Measurements from ENCODE around the gene CORO1C.
A peak's percentile ranks its signal among the peaks of the same experiment; 100 is the strongest.
"Not testable (repeated sequence)": the region's sequence is repeated elsewhere in the genome, so short reads cannot be mapped to it uniquely, and the experiment has no call there.

The CORO1C gene

GRCh38 chr12:108633081-108633533, 98.2 kb downstream of the CORO1C start:
- DNase-seq, result no peak

- not testable (repeated sequence) for DNase-seq
Observed at GRCh38 chr12:108631261-108631660, 100.1 kb downstream of the CORO1C start.

- DNase-seq, result peak in 1 of 4 experiments; percentile 58
Observed at GRCh38 chr12:108630481-108631207, 100.7 kb downstream of the CORO1C start.

DNA sequence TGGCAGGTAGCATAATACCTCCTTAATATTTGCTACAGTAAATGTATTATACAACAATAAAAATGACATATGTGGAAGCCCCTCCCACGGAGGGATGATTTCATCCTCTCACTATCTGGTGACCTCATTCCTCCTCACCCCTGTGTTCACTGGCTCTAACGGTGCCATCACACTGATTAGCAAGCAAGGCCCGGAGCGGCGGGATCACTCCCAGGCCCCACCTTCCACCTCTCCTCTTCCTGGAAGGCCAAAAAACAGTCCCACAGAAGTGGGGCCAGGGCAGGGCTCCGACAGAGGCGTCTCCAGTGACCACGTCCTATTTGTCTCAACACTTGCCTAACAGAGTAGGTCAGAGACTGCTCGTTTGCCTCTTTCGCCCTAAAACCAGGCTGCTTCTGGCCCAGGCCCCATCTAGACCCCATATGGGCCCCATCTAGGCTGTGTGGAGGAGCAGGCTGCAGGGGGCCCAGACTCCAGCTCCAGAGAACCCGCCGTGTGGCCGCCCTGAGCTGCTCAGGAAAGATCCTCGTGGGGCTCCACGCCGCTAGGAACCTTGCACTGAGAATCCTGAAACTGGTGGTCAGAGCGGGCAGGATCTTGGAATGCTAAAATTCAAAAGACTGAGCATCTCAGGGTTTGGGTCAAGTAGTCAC, 101.4 kb downstream of the CORO1C start:
- DNase-seq, result peak; percentile 79 to 91 (median 80)

DNA sequence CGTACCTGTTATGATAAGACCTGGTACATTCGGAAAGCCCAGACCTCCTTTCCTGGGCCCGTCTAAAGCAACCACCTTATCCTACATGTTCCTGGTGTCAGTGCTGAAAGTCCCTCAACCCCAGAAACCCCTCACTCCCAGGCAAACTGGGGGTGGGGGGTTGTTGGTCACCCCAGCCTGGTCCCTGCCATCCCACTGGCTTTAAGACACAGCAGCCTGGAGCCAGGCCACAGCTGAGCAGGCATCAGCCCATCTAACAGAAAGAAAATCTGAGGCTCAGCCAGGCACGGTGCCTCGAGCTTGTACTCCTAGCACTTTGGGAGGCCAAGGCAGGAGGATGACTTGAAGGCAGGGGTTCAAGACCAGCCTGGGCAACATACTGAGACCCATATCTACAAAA, 102.2 kb downstream of the CORO1C start:
- DNase-seq, result no peak

- DNase-seq, result no peak
Observed at GRCh38 chr12:108627134-108627920, 104.0 kb downstream of the CORO1C start.

DNA sequence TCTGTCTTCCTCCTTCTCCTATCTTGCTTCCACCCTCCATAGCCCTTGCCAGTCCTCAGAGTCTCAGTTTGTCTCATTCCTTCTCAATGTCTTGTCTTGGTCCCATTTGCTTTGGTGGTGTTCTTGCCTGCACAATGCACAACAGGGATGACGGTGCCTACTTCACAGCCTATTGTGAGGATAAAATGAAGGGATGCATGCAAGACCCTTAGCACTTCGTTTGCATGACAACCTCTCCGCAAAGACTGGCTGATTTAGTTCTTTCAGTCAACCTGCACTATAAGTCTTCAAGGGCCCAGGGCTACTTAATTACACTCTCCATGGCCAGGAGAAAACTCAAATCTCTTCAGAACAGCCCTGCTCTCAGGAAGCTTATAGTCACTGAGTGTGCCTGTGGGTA, 106.1 kb downstream of the CORO1C start:
- DNase-seq, result no peak

DNA sequence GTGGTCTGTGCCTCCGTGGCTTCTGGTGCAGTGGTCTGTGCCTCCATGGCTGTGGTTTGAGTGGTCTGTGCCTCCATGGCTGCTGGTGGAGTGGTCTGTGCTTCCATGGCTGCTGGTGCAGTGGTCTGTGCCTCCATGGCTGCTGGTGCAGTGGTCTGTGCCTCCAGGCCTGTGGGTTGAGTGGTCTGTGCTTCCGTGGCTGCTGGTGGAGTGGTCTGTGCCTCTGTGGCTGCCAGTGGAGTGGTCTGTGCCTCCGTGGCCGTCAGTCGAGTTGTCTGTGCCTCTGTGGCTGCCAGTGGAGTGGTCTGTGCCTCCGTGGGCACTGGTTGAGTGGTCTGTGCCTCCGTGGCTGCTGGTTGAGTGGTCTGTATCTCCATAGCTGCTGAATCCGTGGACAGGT, 107.7 kb downstream of the CORO1C start:
- no peak for DNase-seq

- DNase-seq, result no peak
Observed at GRCh38 chr12:108622921-108623514, 108.3 kb downstream of the CORO1C start.

- DNase-seq, result peak in 3 of 4 experiments; percentile 68 to 78 (median 76)
Observed at GRCh38 chr12:108622421-108622820, 108.9 kb downstream of the CORO1C start.

DNA sequence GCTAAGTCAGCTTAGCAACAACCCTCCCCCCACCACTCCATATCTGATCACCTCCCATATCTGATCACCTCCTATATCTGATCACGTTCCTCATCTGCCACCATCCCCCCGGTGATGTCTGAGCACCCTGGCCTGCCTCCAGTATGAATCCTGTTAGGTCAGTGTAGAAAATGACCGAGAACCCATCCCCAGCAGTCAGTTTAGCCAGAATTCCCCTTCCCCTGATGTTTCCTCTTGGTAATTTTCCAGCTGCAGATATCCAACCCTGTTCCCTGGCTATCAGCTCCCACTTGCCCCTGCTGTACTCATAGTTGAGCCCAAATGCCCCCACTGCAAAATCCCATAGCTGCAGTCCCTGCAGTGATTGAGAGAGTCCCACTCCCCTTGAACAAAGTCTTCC, 110.2 kb downstream of the CORO1C start:
- DNase-seq, result no peak

DNA sequence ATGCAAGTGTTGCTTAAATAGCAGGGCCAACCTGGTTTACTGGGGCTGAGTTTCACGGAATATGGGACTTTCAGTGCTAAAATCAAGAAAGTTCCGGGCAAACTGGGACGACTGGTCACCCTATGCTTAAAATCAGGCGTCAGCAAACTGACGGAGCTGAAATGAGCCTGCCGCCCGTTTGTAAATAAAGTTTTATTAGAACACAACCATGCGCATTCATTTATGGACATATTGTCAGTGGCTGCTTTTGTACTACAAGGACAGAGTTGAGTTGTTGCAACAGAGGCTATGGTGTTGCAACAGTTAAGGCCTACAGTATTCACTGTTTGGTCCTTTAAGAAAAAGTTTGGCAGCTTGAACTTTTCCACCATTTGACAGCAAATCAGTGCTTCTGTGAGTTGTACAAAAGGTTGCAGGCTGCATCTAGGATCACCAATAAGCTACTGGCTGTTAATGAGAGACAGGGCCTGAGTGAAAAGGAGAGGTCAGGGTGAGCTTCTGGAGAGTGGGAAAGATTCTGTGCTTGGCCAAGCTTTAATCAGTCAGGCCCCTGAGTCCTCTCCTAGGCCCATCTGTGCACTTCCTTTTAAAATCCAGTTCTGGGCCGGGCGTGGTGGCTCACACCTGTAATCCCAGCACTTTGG, 111.0 kb downstream of the CORO1C start:
- peak; percentile 70 to 80 (median 73) for DNase-seq

DNA sequence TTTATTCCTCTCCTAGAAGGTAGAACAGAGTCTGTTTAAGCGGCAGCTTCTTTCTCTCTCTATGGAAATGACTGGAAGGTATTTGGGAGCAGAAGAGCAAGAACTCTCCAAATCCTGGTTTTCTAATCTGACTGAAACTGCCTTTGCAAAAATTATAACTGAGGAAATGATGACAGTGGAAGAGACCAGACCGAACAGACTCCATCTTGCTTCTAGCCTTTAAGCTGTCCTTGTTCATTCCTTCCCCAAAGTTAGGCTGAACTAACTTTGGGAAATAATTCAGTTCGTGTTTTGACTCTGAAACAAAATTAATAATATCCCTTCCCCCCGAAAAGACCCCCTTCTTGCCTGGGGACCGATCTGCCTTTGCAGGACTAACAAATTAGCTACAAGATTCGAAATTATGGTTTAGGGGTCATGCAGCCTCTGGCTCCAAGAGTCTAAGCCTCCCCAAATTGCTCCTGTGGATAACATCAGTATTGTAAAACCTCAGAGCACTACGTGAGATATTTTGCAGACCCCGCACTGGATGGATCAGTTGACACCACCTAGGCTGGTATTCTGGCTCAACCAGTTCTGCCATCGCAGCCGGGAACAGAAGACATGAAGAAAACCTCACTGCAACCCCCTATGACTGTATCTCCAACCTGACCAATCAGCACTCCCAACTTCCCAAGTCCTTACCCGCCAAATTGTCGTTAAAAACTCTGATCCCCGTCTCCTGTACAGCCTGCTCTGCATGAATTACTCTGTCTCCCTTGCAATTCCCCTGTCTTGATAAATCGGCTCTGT, 111.8 kb downstream of the CORO1C start:
- DNase-seq, result no peak

- DNase-seq, result not testable (repeated sequence)
Observed at GRCh38 chr12:108618953-108619274, 112.4 kb downstream of the CORO1C start.

DNA sequence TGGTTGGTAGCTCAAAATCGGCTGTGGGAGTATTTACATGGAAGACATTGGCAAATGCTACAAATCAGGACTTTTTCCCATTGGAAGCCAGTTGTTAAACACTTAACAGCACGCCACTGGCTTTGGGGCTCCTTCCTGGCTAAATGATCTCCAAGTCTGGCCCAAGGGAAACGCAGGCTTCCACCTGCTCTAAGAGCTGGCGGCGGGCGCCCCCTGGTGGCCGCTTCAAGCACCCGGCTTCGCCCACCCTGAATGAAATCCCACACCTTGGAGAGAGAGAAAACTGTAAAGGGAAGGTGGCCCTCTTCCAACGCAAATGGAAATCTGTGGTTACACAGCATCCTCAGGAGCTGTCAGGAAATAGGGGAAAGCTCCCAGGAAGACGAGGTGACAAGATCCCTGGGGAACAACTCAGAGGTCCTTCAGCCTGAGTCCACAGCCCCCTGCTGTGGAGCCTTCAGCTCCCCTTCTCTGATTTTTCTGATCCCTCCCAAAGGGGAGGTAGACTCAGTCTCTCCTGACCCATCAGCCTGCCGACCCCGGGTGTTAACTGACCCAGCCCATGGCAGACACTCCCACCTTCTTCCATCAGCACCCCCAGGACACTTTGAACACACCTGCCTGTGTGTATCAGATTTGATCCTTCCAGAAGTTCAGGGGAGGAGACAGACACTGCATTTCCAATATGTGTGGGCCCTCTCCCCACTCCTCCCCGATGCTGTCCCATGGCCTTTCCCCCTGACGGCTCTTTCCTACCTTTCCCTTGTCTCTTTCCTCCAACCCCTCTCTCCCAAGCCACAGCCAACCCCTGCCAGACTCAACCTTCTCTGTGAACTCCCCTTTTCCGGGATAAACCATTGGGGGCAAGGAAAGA, 113.0 kb downstream of the CORO1C start:
- DNase-seq, result peak; percentile 86 to 96 (median 92)

- DNase-seq, result peak; percentile 57 to 85 (median 82)
Observed at GRCh38 chr12:108616941-108617858, 114.1 kb downstream of the CORO1C start.

DNA sequence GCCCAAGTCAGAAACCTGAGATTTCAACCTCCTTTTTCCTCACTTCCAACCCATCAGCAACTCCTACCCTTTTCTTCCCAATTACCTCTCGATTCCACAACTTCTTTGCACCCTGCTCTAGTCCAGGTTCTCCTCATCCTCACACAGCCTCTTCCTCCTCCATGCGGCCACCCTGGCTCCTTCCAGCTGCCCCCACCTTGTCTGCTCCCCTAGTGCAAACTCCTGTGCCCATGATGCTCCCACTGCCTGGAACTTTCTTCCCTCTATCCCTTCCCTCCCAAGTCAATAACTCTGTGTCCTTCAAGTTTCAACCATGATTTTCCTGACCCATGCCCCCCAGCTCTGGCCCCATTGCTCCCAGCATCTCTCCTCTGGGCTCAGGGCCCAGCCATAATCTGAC, 115.0 kb downstream of the CORO1C start:
- DNase-seq, result no peak

GRCh38 chr12:108615918-108616317, 115.4 kb downstream of the CORO1C start:
- DNase-seq, result no peak

DNA sequence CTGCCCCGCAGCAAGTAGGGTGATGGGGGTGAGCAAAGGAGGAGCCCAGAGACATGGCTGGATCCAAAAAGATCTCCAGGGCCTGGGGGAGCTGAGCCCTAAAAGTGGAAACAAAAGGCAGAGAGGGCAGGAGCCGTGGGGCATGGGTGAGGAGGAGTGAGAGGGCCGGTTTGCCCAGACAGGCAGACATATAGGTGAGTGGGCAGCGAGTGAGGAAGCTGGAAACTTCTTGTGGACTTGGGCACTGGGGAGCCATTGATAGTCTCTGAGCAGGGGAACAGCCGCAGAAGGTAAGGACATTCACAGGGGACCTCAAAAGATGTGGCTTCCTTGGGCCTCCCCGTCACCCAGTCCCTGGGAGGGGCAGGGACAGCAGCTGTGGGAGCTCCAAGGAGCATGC, 116.7 kb downstream of the CORO1C start:
- DNase-seq, result no peak

DNA sequence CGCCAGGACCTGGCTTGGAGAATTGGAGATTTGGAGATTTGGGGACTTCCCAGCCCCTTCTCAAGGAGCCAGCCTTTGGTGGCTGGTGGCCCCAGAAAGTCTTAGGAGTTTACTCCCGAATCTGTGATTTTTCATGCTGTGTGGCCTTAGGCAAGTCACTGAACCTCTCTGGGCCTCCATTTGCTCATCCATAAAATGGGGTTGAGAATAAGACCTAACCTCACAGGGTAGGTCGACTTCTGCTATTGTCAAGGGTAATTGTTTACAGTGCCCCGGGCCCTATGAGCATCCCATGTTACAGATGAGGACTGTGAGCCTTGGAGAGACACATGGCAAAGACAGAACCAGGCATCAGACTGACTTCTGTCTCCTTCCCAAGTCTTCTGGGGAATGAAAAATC, 117.3 kb downstream of the CORO1C start:
- no peak for DNase-seq
